Breast epithelium (tissue), 4 donors: ENCODE data around the gene LYST. TPM values are rescaled to one million over a fixed set of nuclear protein-coding genes. Genes with fewer than 3 reads are reported as not detected.

ENCODE experiments used
- DNase-seq, 2 donors: peaks; one replicate each; pipeline ENCODE4 v3.0.0-alpha.2; 2019; ENCODE audit warnings: low spot score in 2 of 2
- H3K27ac ChIP-seq, 2 donors: fragments of 200-600 bp; sonication (generic) in 1 of 2; one replicate each; pipeline ENCODE4 v1.5.1; 2016 to 2019; ENCODE audit warnings: mild to moderate bottlenecking in 1 of 2
- H3K27me3 ChIP-seq, 2 donors: fragments of 200-600 bp; sonication (generic) in 1 of 2; one replicate each; pipeline versions ENCODE4 v1.5.1 to v1.6.0; 2017 to 2019; ENCODE audit warnings: control low read depth in 1 of 2, mild to moderate bottlenecking in 1 of 2
- H3K36me3 ChIP-seq: fragments of 200-600 bp; one replicate; pipeline ENCODE4 v1.5.1; 2019
- H3K4me1 ChIP-seq, 2 donors: fragments of 200-600 bp; sonication (generic); one replicate each; pipeline ENCODE4 v1.5.1; 2016 to 2019; ENCODE audit warnings: control low read depth in 1 of 2
- H3K4me3 ChIP-seq, 3 donors: fragments of 200-600 bp; sonication (generic); 1 replicate in 2 of 3; 2 replicates in 1 of 3; pipeline ENCODE4 v1.5.1; 2016 to 2019; ENCODE audit warnings: mild to moderate bottlenecking in 3 of 3, moderate library complexity in 2 of 3
- H3K9me3 ChIP-seq, 2 donors: fragments of 200-600 bp; sonication (generic) in 1 of 2; one replicate each; pipeline ENCODE4 v1.5.1; 2016 to 2019; ENCODE audit warnings: control low read depth in 1 of 2
- POLR2A ChIP-seq: fragments of 450-650 bp; IDR thresholded peaks from one replicate; pipeline ENCODE4 v1.6.1; 2016; ENCODE audit warnings: antibody characterized with exemption, mild to moderate bottlenecking, moderate library complexity
- POLR2AphosphoS5 ChIP-seq, 3 donors: sonication (generic); formaldehyde crosslinking; IDR thresholded peaks; one replicate each; pipeline ENCODE4 v1.6.1; 2017; ENCODE audit warnings: antibody characterized with exemption in 3 of 3
- intact Hi-C: fragments of 100-400 bp; cut with DNase I; formaldehyde crosslinking; loops from one replicate; pipeline ENCODE4 v1.15.1; 2023; ENCODE audit warnings: low total_unique reads
- total RNA-seq, 3 donors: library from RNA; depleted of rRNA; stranded (reverse); fragments of >200 nt; gene quantifications; one replicate each; pipeline ENCODE4 v1.1.0, GENCODE V29; 2016
- TF ChIP-seq, protein P1 (sequence below), 3 donors: fragments of 450-650 bp; IDR thresholded peaks; one replicate each; pipeline ENCODE4 v1.5.1; 2016 to 2017; ENCODE audit warnings: antibody characterized with exemption in 3 of 3, mild to moderate bottlenecking in 3 of 3, moderate library complexity in 3 of 3

The LYST gene
- total RNA-seq, 3 donors from 2014 or later, result 63.3 to 78.3 (median 66.1) TPM

DNA sequence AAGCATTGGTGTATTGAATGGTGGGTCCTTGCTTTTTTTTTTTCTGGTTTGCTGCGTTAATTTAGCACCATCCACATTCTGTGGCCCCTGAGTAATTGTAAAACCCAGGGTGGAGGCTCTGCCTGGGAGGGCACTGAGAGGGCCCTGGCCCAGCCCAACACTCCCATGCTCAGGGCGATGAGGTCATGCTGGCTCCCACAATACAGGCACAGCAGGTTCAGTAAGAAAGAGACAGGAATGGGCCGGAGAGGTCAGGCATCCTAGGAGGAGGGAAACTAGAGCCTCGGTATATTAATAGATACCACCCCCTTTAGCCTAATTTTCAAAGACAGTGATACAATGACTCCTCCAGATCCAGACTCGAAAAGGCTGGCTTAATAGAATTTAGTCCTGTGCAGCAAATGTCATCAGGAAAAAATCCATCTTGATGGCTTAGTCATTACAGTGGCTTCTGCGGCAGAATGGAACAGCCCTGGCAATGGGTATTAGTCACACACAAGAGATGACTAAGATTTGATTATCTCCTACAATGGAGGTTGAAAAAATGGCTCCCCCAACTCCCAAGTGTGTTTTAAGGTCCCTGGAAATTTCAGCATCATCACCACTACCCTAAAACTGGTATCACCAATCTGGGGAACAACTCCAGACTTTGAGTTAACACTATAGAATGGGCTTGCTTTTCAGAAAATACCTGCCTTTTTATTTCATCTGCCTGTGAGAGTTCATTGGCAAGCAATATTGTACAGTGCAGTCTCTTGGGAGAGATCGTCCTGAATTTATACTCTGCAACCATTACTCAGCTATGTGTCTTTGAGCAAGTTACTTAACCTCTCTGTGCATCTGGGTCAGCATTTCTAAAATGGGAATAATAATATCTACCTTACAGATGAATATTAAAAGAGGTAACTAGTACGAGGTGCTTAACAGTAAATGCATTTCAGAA lies 43.9 kb upstream of the LYST start:
- H3K9me3 ChIP-seq, result no peaks in the 10 kb centered on the region
- intact Hi-C loops, result no loop called here
- DNase-seq, result no peak
- no peaks in the 10 kb centered on the region for H3K4me1 ChIP-seq
- peak overlapping the region; percentile 23 to 33 for H3K27ac ChIP-seq
- TF ChIP-seq, protein P1, sequence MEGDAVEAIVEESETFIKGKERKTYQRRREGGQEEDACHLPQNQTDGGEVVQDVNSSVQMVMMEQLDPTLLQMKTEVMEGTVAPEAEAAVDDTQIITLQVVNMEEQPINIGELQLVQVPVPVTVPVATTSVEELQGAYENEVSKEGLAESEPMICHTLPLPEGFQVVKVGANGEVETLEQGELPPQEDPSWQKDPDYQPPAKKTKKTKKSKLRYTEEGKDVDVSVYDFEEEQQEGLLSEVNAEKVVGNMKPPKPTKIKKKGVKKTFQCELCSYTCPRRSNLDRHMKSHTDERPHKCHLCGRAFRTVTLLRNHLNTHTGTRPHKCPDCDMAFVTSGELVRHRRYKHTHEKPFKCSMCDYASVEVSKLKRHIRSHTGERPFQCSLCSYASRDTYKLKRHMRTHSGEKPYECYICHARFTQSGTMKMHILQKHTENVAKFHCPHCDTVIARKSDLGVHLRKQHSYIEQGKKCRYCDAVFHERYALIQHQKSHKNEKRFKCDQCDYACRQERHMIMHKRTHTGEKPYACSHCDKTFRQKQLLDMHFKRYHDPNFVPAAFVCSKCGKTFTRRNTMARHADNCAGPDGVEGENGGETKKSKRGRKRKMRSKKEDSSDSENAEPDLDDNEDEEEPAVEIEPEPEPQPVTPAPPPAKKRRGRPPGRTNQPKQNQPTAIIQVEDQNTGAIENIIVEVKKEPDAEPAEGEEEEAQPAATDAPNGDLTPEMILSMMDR (IDR thresholded peaks at IDR 0.05), result no peak
- TF ChIP-seq POLR2A (no peak), POLR2AphosphoS5 (IDR thresholded peaks at IDR 0.05) (no peak)
- H3K36me3 ChIP-seq, result no peaks in the 10 kb centered on the region
- H3K4me3 ChIP-seq, result no peak overlapping the region
- H3K27me3 ChIP-seq, result no peaks in the 10 kb centered on the region

DNA sequence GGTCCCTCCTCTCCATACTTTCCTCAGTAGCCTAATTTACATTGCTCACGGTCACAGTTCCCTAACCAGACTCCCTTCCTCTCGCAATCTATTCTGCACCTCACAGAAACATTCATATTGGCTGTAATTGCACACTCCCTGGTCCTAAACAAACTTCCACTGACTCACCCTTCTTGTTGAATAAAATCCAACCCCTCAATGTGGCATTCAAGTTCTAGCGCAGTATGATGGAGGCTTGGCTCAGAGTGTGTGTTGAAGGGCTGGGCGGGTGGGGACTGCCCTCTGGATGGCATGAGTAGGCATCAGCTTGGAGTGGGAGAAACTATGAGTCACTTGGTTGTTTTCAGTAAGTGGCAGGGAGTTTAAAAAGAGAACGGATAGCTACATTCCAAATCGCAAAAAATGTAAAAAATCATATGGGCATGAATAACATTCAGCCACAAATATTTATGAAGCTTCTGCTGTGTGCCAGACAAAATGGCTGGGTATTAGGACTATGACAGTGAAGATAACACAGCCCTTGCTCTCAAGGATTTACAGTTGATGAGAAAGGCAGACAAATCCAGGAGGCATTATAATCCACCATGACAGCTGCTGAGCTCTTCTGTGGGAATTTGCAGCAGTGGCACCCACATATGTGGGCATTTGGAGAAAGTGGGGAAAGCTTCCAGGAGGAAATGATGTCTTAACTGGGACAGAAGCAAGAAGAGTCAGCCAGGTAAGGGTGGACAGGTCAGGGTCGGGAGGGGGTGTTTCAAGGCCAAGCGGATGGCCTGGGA lies 42.2 kb upstream of the LYST start:
- Histone ChIP-seq H3K36me3 (no peaks in the 10 kb centered on the region), H3K27ac (peak overlapping the region in 1 of 2 donors; percentile 32), H3K9me3 (no peaks in the 10 kb centered on the region), H3K4me3 (no peak overlapping the region), H3K4me1 (no peaks in the 10 kb centered on the region), H3K27me3 (no peaks in the 10 kb centered on the region)
- DNase-seq, result no peak
- intact Hi-C loops, result no loop called here
- TF ChIP-seq, protein P1 (IDR thresholded peaks at IDR 0.05), result no peak
- no peak for TF ChIP-seq POLR2A
- TF ChIP-seq POLR2AphosphoS5 (IDR thresholded peaks at IDR 0.05), result no peak

- Histone ChIP-seq H3K36me3 (no peaks in the 10 kb centered on the region), H3K4me1 (no peaks in the 10 kb centered on the region), H3K27ac (no peak overlapping the region), H3K27me3 (no peaks in the 10 kb centered on the region), H3K9me3 (no peaks in the 10 kb centered on the region), H3K4me3 (no peak overlapping the region)
- DNase-seq, result no peak
- intact Hi-C loops, result no loop called here
- TF ChIP-seq POLR2AphosphoS5 (IDR thresholded peaks at IDR 0.05) (no peak), POLR2A (no peak)
- TF ChIP-seq, protein P1 (IDR thresholded peaks at IDR 0.05), result no peak
These were observed 41.2 kb upstream of the LYST start for GRCh38 chr1:235907897-235908240.

DNA sequence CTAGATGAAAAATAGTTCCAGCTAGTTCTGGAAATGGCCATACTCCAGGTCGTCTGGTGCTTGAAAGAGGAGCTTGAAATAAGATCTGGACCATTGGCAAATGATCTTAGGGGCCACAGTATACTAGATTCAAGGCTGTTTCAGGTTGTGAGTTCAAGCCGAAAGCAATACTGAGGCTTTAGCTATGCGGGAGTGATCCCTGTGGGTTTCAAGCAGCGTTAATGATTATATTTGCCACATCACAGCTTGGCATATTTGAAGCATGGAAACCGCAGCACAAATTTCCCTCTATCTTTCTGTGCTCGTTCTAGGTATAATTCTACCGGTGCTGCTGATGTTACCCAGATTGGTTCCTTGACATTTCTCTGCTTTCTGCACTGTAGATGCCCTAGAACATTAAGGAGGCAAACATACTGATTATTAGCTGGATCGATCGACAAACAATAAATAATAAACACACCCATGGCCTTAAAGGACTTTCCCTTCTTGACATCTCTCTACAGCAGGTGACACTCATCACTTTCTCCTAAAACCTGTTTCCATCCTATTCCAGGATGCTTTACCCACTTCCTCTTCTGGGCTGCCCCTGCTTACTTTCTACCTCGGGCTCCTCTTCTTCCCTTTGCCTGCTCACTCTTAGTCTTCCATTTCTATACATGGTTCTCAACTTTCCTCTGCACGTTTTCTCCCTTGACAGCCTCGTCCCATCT lies 40.6 kb upstream of the LYST start:
- no peaks in the 10 kb centered on the region for H3K9me3 ChIP-seq
- H3K27me3 ChIP-seq, result no peaks in the 10 kb centered on the region
- no peak for TF ChIP-seq POLR2A
- TF ChIP-seq POLR2AphosphoS5 (IDR thresholded peaks at IDR 0.05), result no peak
- TF ChIP-seq, protein P1 (IDR thresholded peaks at IDR 0.05), result no peak
- no peak overlapping the region for H3K4me3 ChIP-seq
- H3K36me3 ChIP-seq, result no peaks in the 10 kb centered on the region
- no peaks in the 10 kb centered on the region for H3K4me1 ChIP-seq
- no peak overlapping the region for H3K27ac ChIP-seq
- intact Hi-C loops, result no loop called here
- DNase-seq, result no peak
